ACHN (cell line): ENCODE data around the gene NDUFV1.
A peak's percentile ranks its signal among the peaks of the same experiment; 100 is the strongest.
"Not testable (repeated sequence)": the region's sequence is repeated elsewhere in the genome, so short reads cannot be mapped to it uniquely, and the experiment has no call there.

Experiments
- DNase-seq: peaks from one replicate; pipeline ENCODE4 v3.0.0-alpha.2; 2015
- in situ Hi-C: cut with HindIII; loops from 2 replicates; pipeline ENCODE4 v1.10.0; 2017; ENCODE audit warnings: low sequenced_read_pairs, low pct_ligation_motif_present, low pct_unique_long_range_greater_than_20kb

Gene NDUFV1

DNA sequence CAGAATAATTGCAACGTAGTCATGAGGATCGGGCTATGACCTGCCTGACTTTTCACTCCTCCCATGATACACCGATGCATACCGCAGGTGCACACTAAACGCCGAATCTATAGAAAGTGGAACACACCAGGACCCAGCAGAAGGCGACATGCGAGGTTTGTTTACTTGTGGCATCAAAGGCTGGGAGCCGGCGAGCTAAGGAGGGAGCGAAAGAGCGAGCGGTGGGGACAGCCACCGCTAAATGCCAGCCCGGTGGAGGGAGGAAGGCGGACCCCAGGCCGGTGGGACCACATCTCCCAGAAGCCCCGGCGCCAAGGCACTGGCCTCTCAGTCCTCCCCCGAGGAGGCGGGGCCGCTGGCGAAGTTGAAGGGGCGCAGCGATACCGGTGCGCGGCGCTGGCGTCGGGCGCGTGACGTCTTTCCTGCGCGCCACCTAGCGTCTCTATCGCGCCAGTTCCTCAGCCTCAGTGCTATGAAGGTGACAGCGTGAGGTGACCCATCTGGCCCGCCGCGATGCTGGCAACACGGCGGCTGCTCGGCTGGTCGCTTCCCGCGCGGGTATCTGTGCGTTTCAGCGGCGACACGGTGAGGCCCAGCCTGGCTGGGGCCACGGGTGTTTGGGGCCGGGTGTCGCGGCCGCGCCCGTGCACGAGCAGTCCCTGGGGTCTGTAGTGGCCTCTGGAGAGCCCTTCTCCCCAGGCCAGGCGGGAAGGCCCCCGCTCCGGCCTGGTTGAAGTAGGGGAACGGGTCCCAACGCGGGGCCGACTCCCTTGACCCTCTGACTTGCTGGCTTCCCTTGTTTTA lies at the start of gene NDUFV1:
TSS of gene NDUFV1 (plus strand) at position 445 of the 804 bp plus-strand sequence. CDS start at position 514, 69 bp downstream.
- in situ Hi-C loops = no loop called here
- DNase-seq = peak; percentile 90

DNA sequence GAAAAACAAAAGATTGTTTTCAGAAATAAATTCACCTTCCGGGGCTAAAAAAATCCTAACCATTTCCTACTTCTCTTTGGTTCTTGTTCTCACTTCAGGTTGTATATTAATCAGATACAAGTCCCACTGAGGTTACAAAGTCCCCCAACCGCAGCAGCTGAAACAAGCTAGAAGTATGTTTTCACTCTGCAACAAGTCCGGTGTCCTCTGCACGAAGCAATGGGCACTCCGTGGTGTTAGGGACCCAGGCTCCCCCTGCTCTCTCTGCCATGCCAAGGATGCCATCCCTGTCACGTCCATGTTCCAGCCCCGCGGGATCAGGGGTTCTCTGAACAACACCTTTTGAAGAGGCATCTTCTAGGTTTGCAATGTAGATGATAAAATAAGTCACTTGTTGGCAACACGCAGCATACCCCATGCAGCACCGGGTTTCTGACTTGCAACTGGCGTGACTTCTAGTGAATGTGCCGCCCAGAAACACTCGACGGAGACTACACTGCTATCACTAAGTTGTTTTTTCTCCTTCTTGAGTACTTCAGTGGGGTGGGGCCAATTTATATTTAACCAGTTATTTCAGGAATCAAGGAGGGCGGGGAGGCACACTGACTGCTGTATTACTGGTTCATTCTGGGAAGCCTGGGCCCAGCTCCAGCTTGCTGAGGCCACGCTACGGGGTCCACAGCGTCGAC lies 48.5 kb upstream of the NDUFV1 start:
- peak; percentile 66 for DNase-seq
- in situ Hi-C loops = no loop called here

- DNase-seq = peak; percentile 37
- in situ Hi-C loops = no loop called here
These were observed 44.6 kb upstream of the NDUFV1 start for GRCh38 chr11:67561971-67562619.

- DNase-seq = peak; percentile 29
- in situ Hi-C loops = no loop called here
These were observed 43.6 kb upstream of the NDUFV1 start for GRCh38 chr11:67562963-67563704.

- in situ Hi-C loops = not testable (repeated sequence)
- DNase-seq = peak; percentile 94
These were observed 43.0 kb upstream of the NDUFV1 start for GRCh38 chr11:67563705-67564114.

DNA sequence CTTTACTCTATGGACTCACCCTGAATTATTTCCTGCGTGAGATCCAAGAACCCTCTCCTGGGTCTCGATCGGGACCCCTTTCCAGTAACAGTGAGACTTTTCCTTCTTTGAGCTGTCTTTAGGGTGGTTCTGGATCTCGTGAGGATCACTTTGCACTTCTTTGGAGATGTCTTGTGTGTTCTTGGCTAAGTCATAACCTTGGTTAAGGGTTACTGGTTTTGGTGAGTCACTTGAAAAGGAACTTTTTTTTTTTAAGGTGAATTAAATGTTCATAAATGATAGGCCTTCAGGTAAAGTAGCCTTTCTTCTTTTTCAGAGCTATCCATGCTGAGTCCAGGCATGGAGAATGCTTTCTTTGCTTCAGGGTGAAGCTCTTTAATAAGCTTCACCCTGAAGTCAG lies 42.5 kb upstream of the NDUFV1 start:
- DNase-seq = peak; percentile 46
- in situ Hi-C loops = no loop called here

DNA sequence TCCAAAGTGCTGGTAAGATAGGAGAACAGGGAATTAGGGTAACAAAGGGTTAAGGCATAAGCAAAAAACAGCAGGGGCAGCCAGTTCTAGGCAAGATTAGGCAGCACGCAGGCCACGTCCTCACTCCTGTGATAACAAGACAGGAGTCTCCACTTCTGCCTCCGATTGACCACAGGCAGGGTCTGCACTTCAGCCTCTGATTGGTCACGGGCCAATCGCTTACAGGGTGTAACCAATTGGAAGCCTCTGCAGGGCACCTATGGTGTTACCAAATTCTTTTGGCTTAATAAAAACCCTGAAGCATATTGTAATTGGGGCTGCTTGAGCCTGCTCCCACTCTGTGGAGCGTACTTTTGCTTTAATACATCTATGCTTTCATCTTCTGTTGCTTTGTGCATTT lies 35.3 kb upstream of the NDUFV1 start:
- in situ Hi-C loops = no loop called here

DNA sequence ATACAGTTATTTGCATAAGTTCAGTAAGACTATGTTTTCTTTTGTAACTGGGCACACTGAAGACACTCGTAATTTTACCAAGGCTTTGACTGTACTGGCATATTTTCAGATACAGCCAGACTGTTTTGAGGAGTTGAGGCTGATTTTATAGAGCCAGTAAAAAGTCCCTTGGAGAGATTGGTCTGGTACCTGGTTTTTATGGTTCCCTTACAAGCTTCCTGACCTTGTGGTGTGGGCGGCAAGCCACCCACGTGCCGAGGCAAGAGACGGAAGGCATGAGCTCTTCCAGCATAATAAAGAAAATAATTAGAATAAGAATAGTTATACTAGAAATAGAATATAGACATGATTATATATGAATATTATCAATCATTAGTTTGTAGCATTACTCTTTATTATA lies 34.4 kb upstream of the NDUFV1 start:
- in situ Hi-C loops = no loop called here
- no peak for DNase-seq

More for the DNA sequence above, 35.3 kb upstream of the NDUFV1 start:
- no peak for DNase-seq

DNA sequence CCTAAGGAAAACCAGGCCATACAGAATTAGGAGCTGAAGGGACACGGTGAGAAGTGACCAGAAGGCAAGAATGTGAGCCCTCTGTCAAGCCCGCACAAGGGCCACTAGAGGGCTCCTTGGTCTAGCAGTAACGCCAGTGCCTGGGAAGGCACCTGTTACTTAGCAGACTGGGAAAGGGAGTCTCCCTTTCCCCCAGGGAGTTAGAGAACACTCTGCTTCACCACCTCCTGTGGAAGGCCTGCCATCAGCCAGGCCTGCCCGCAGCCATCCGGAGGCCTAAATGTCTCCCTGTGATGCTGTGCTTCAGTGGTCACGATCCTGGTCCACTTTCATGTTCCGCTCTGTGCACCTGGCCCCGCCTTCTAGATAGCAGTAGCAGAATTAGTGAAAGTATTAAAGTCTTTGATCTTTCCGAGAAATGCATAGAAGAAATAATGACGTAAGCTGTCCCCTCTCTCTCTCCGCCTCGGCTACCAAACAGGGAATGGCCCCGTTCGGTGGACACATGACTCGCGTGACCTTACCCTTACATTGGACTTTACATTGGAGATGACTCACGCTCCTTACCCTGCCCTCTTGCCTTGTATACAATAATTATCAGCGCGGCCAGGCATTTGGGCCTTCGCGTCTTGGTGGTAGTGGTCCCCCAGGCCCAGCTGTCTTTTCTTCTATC lies 33.9 kb upstream of the NDUFV1 start:
- in situ Hi-C loops = no loop called here
- peak; percentile 76 for DNase-seq

- DNase-seq = no peak
- in situ Hi-C loops = no loop called here
These were observed 31.8 kb upstream of the NDUFV1 start for GRCh38 chr11:67574938-67575337.

DNA sequence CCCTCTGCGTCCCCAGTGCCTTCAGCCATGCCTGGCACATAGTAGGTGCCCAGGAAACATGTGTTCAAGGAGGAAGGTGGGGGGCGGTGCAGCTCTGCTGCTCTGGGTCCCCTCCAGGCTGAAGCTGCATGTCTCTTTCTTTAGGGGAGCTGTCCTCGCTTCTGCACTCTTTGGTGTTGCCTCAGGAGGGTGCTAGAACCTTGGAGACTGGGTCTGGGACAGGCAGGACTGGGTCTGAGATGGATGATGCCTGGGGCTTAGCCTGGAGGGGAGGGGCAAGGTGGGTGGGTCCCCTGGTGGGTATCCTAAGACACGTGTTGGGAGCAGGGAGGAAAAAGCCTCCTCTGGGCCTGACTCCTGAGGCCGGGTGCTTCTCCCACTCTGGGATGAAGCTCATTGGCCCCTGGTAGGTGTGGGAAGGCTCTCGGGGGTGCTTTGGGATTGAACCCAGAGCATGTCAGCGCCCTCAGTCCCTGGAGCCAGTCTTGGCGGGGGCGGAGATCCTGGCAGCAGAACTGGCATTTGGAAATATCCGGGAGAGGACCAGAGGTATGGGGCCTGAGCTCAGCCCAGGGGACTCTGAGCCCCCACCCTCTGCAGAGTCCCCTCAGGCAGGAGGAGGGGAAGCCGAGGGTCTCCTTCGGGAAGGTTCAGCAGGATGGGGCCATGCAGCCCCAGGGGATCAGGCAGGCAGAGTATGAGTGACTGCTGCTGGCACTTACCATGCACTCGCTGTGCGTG lies 29.8 kb upstream of the NDUFV1 start:
- no peak for DNase-seq
- in situ Hi-C loops = no loop called here

- in situ Hi-C loops = no loop called here
- DNase-seq = no peak
These were observed 28.8 kb upstream of the NDUFV1 start for GRCh38 chr11:67577951-67578350.

GRCh38 chr11:67581469-67581868 lies 25.3 kb upstream of the NDUFV1 start:
- in situ Hi-C loops = no loop called here
- DNase-seq = peak; percentile 63

- in situ Hi-C loops = no loop called here
- DNase-seq = no peak
These were observed 24.7 kb upstream of the NDUFV1 start for GRCh38 chr11:67582011-67582410.

DNA sequence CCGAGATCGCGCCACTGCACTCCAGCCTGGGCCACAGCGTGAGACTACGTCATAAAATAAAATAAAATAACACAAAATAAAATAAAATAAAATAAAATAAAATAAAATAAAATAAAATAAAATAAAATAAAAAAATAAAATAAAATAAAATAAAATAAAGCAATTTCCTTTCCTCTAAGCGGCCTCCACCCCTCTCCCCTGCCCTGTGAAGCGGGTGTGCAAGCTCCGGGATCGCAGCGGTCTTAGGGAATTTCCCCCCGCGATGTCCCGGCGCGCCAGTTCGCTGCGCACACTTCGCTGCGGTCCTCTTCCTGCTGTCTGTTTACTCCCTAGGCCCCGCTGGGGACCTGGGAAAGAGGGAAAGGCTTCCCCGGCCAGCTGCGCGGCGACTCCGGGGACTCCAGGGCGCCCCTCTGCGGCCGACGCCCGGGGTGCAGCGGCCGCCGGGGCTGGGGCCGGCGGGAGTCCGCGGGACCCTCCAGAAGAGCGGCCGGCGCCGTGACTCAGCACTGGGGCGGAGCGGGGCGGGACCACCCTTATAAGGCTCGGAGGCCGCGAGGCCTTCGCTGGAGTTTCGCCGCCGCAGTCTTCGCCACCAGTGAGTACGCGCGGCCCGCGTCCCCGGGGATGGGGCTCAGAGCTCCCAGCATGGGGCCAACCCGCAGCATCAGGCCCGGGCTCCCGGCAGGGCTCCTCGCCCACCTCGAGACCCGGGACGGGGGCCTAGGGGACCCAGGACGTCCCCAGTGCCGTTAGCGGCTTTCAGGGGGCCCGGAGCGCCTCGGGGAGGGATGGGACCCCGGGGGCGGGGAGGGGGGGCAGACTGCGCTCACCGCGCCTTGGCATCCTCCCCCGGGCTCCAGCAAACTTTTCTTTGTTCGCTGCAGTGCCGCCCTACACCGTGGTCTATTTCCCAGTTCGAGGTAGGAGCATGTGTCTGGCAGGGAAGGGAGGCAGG lies 23.2 kb upstream of the NDUFV1 start, which contains the start of gene GSTP1:
TSS of gene GSTP1 (plus strand) at position 566 of the 958 bp plus-strand sequence. CDS start at position 598, 32 bp downstream.
- in situ Hi-C loops = no loop called here
- DNase-seq = peak; percentile 88

- DNase-seq = no peak
- in situ Hi-C loops = no loop called here
These were observed 22.4 kb upstream of the NDUFV1 start for GRCh38 chr11:67584205-67584880.
